B cell (primary cell): ENCODE results near the gene ACADL. TPM values are rescaled to one million over a fixed set of nuclear protein-coding genes. Genes with fewer than 3 reads are reported as not detected.

Source experiments
- ATAC-seq: fragments of 200-7000 bp; cut with Tn5 transposase; one replicate; pipeline ENCODE4 v1.10.0; 2021; ENCODE audit warnings: low read depth, mild to moderate bottlenecking, moderate number of reproducible peaks, moderate library complexity
- CTCF ChIA-PET: fragments of 350-600 bp; sonication (Branson Sonifier 250); formaldehyde crosslinking; loops from one replicate; lab custom pipeline; 2021; ENCODE audit warnings: antibody characterized with exemption, inconsistent platforms; lab: Charles Lee
- POLR2A ChIA-PET: fragments of 350-600 bp; sonication (Branson Sonifier 250); formaldehyde crosslinking; loops from one replicate; lab custom pipeline; 2021; ENCODE audit warnings: antibody characterized with exemption; lab: Charles Lee
- DNase-seq: peaks from one replicate; pipeline ENCODE4 v3.0.0; 2013
- H2AFZ ChIP-seq: 2 replicates; pipeline ENCODE4 v1.6.1; 2012; ENCODE audit warnings: mild to moderate bottlenecking, low read depth, low read length; ENCODE audit not compliant: insufficient read depth, poor library complexity, severe bottlenecking
- H3K27ac ChIP-seq, 2 donors: 1 replicate in 1 of 2; 2 replicates in 1 of 2; pipeline ENCODE4 v1.5.1; 2012 to 2013; ENCODE audit warnings: low read length in 2 of 2, mild to moderate bottlenecking in 2 of 2, moderate library complexity in 1 of 2
- H3K27me3 ChIP-seq, 4 experiments: fragments of 200-600 bp in 1 of 4; sonication (generic) in 1 of 4; replicated peaks in 1 of 4; 1 replicate in 2 of 4; 2 replicates in 2 of 4; pipeline versions ENCODE4 v1.6.1 to v1.7.0; 2013 to 2016; ENCODE audit warnings: low read length in 3 of 4, mild to moderate bottlenecking in 2 of 4, mixed read lengths in 1 of 4, moderate library complexity in 1 of 4; ENCODE audit not compliant: insufficient read depth in 4 of 4, control insufficient read depth in 3 of 4; ENCODE audit errors: control extremely low read depth in 1 of 4
- H3K36me3 ChIP-seq, 2 experiments: replicated peaks in 1 of 2; 1 replicate in 1 of 2; 2 replicates in 1 of 2; pipeline versions ENCODE4 v1.6.1 to v1.7.1; 2013; ENCODE audit warnings: low read length in 1 of 2; ENCODE audit not compliant: insufficient read depth in 2 of 2, control insufficient read depth in 1 of 2; ENCODE audit errors: control extremely low read depth in 1 of 2, extremely low read depth in 1 of 2
- H3K4me1 ChIP-seq, 2 donors: fragments of 200-600 bp in 1 of 2; sonication (generic) in 1 of 2; 1 replicate in 1 of 2; 2 replicates in 1 of 2; pipeline versions ENCODE4 v1.5.1 to v1.6.1; 2013 to 2017; ENCODE audit warnings: low read length in 2 of 2; ENCODE audit not compliant: control insufficient read depth in 2 of 2, insufficient read depth in 2 of 2
- H3K4me2 ChIP-seq: replicated peaks from 2 replicates; pipeline ENCODE3; 2012; ENCODE audit warnings: mild to moderate bottlenecking, low read depth, low read length; ENCODE audit not compliant: poor library complexity, severe bottlenecking
- H3K4me3 ChIP-seq, 5 experiments: fragments of 200-600 bp in 1 of 5; sonication (generic) in 1 of 5; 1 replicate in 3 of 5; 2 replicates in 2 of 5; pipeline versions ENCODE4 v1.5.1 to v1.7.0; 2011 to 2016; ENCODE audit warnings: low read length in 4 of 5, mild to moderate bottlenecking in 4 of 5, low read depth in 2 of 5, control low read depth in 1 of 5, moderate library complexity in 1 of 5; ENCODE audit not compliant: insufficient read depth in 1 of 5; ENCODE audit errors: control extremely low read depth in 1 of 5, extremely low read depth in 1 of 5
- H3K79me2 ChIP-seq: fragments of 200-600 bp; sonication (generic); one replicate; pipeline ENCODE4 v1.6.0; 2016; ENCODE audit warnings: low read length; ENCODE audit not compliant: control insufficient read depth, insufficient read depth
- H3K9ac ChIP-seq: fragments of 200-600 bp; sonication (generic); 2 replicates; pipeline ENCODE4 v1.6.1; 2017; ENCODE audit warnings: mild to moderate bottlenecking, low read length, moderate library complexity
- H3K9me3 ChIP-seq, 3 donors: one replicate each; pipeline versions ENCODE4 v1.6.1 to v1.7.1; 2013; ENCODE audit warnings: low read length in 2 of 3; ENCODE audit not compliant: control insufficient read depth in 2 of 3, insufficient read depth in 1 of 3; ENCODE audit errors: control extremely low read depth in 1 of 3
- H4K20me1 ChIP-seq: 2 replicates; pipeline ENCODE4 v1.6.0; 2012; ENCODE audit warnings: mild to moderate bottlenecking, low read length; ENCODE audit not compliant: insufficient read depth, control insufficient read depth, poor library complexity, severe bottlenecking
- H3K27ac Mint-ChIP-seq: one replicate; pipeline ENCODE4 v1.8.0; 2021; ENCODE audit warnings: mixed read lengths
- H3K27me3 Mint-ChIP-seq: one replicate; pipeline ENCODE4 v1.8.0; 2021; ENCODE audit warnings: mixed read lengths
- H3K4me1 Mint-ChIP-seq: one replicate; pipeline ENCODE4 v1.8.0; 2021; ENCODE audit warnings: mixed read lengths
- H3K4me3 Mint-ChIP-seq: one replicate; pipeline ENCODE4 v1.8.0; 2021; ENCODE audit warnings: mixed read lengths
- H3K9me3 Mint-ChIP-seq: one replicate; pipeline ENCODE4 v1.8.0; 2022; ENCODE audit warnings: mixed read lengths; ENCODE audit not compliant: insufficient read depth
- EZH2 ChIP-seq: IDR thresholded peaks from 2 replicates; pipeline ENCODE4 v1.6.1; 2012; ENCODE audit warnings: borderline replicate concordance, low read depth, mild to moderate bottlenecking, moderate library complexity, low read length; ENCODE audit not compliant: insufficient read depth, poor library complexity, severe bottlenecking
- WGBS: methylation state at CpG from one replicate; pipeline ENCODE4 v1.1.5; 2013; ENCODE audit warnings: missing lambda C conversion rate; ENCODE audit not compliant: insufficient coverage; 5-methylcytosine and 5-hydroxymethylcytosine counted together
- intact Hi-C: fragments of 100-400 bp; cut with micrococcal nuclease; formaldehyde crosslinking; loops from one replicate; pipeline ENCODE4 v1.10.0; 2022
- polyA plus RNA-seq: library from polyadenylated mRNA; depleted of rRNA; stranded (reverse); fragments of >200 nt; gene quantifications from 2 replicates; pipeline ENCODE4 v1.2.3, GENCODE V29; 2012
- total RNA-seq, 2 donors: library from RNA; stranded (reverse); fragments of 120-200 nt in 1 of 2; gene quantifications; 1 replicate in 1 of 2; 2 replicates in 1 of 2; pipeline versions ENCODE4 v1.2.3 to v1.2.4, GENCODE V29; 2013 to 2022
- TF ChIP-seq, protein P1 (sequence below): fragments of 200-600 bp; IDR thresholded peaks from one replicate; pipeline ENCODE4 v1.8.0; 2022; ENCODE audit warnings: antibody characterized with exemption, mild to moderate bottlenecking

ACADL gene
- total and polyA plus RNA-seq, 2 donors (not counting 1 experiment from before 2014, with no cell fraction given) = not detected

DNA sequence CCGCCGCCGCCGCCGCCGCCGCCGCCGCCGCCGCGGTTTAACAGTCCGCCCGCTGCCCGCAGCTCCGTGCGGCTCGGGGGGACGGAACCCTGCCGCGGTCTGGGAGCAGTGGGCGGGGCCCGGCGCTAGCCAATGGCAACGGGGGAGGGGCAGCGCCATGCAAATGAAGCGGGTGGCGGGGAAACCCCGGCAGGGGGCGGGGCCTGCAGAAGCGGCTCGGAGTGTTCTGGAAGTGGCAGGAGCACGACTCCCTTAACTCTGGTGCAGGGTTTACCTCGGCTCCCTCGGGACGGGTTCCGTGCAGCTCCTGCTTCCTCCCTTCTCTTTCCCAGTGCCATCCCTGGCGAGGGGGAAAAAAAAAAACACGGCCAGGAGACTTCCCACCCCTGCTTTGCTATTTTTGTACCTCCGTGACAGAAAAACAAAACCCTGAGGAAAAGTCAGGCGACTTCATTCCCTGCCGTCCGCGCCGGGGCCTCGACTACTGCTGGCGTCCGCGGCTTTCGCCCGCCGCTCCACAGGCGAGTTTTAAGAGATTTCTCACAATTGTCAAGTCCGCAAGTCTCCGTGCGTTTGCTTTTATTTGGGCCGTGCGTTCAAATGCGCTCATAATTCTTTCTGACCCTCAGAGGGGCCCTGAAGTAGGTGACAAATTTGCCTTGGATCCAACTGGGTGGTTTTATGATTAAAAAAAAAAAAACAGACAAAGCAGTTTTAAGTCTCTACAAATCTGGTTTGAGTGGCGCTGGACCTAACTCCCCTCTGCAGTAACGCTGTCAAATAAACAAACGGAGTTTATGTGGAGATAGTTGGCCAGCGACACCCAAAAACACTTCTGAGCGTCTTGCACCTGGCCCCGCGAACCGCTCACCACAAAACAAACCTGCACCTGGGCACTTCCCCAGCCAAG lies 53.7 kb downstream of the ACADL start, which contains the start of gene KANSL1L:
TSS of gene KANSL1L (minus strand) at position 101 of the 910 bp plus-strand sequence. CDS start 16,827 bp downstream, outside the sequence.
- peaks cover 19% of the 10 kb centered on the region for H3K79me2 ChIP-seq
- CTCF ChIA-PET = interaction anchor here (1.6 kb wide), 2 partner anchors 25 to 747 kb away, joined by 5 to 8 read pairs; partner anchors contain the start of gene MAP2
- H3K4me3 Mint-ChIP-seq = peak within 1 kb of the TSS; percentile 92
- peak within 1 kb of the TSS; percentile 75 to 96 (median 87) for H3K4me3 ChIP-seq
- H3K4me2 ChIP-seq = peak within 1 kb of the TSS; percentile 82
- H3K36me3 ChIP-seq = no peaks in the 10 kb centered on the region
- H3K9me3 Mint-ChIP-seq = no peaks in the 10 kb centered on the region
- H3K27ac Mint-ChIP-seq = peak within 1 kb of the TSS; percentile 97
- peaks cover 7% of the 10 kb centered on the region for H3K27me3 Mint-ChIP-seq
- H3K9me3 ChIP-seq = peaks cover 0 to 1% (median 0%) of the 10 kb centered on the region in 3 donors
- H3K9ac ChIP-seq = peak within 1 kb of the TSS; percentile 82
- H3K27ac ChIP-seq = peak within 1 kb of the TSS; percentile 91 to 93
- DNase-seq (peak; percentile 96), ATAC-seq (peak; percentile 85)
- POLR2A ChIA-PET = interaction anchor here (0.6 to 0.7 kb wide), 3 partner anchors 9 to 113 kb away, joined by 3 to 9 read pairs (median 3); no protein-coding TSS in a partner anchor
- intact Hi-C loops = loop anchor here (2.0 to 5.0 kb wide), 4 partner anchors 291 to 1907 kb away; partner anchors contain the start of gene LANCL1
- peaks cover 17% of the 10 kb centered on the region for H3K4me1 Mint-ChIP-seq
- whole genome bisulfite sequencing = under 1% methylated on average over 54 of the region's 67 CpGs
- H3K4me1 ChIP-seq = peaks cover 13 to 18% of the 10 kb centered on the region in 2 donors
- H2AFZ ChIP-seq = peak within 1 kb of the TSS; percentile 69
- TF ChIP-seq, protein P1, sequence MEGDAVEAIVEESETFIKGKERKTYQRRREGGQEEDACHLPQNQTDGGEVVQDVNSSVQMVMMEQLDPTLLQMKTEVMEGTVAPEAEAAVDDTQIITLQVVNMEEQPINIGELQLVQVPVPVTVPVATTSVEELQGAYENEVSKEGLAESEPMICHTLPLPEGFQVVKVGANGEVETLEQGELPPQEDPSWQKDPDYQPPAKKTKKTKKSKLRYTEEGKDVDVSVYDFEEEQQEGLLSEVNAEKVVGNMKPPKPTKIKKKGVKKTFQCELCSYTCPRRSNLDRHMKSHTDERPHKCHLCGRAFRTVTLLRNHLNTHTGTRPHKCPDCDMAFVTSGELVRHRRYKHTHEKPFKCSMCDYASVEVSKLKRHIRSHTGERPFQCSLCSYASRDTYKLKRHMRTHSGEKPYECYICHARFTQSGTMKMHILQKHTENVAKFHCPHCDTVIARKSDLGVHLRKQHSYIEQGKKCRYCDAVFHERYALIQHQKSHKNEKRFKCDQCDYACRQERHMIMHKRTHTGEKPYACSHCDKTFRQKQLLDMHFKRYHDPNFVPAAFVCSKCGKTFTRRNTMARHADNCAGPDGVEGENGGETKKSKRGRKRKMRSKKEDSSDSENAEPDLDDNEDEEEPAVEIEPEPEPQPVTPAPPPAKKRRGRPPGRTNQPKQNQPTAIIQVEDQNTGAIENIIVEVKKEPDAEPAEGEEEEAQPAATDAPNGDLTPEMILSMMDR = no peak
- TF ChIP-seq EZH2 = no peak
- peaks cover 0 to 5% (median 0%) of the 10 kb centered on the region in 4 experiments for H3K27me3 ChIP-seq
- no peaks in the 10 kb centered on the region for H4K20me1 ChIP-seq
